HL-60/S4 (cell line): ENCODE data around the gene APMAP.

Experiments used
- in situ Hi-C: fragments of 300-500 bp; cut with MboI; formaldehyde crosslinking; loops from 2 replicates; pipeline ENCODE4 v1.14.3; 2022; ENCODE audit warnings: low sequenced_read_pairs

APMAP gene

GRCh38 chr20:25008388-25009217 lies 16.1 kb upstream of the APMAP start:
- in situ Hi-C loops, result loop anchor here (5.0 to 10.0 kb wide), 2 partner anchors 54 to 136 kb away; no protein-coding TSS in a partner anchor

- in situ Hi-C loops, result loop anchor here (5.0 to 10.0 kb wide), 2 partner anchors 55 to 137 kb away; no protein-coding TSS in a partner anchor
Measured at GRCh38 chr20:25007491-25008305, 15.1 kb upstream of the APMAP start.

GRCh38 chr20:25006431-25007167 lies 14.0 kb upstream of the APMAP start:
- in situ Hi-C loops, result loop anchor here (5.0 to 10.0 kb wide), 2 partner anchors 56 to 138 kb away; no protein-coding TSS in a partner anchor

- in situ Hi-C loops, result loop anchor here (5.0 to 10.0 kb wide), 2 partner anchors 57 to 139 kb away; no protein-coding TSS in a partner anchor
Measured at GRCh38 chr20:25005661-25006060, 13.1 kb upstream of the APMAP start.

- in situ Hi-C loops, result loop anchor here (5.0 to 10.0 kb wide), 2 partner anchors 57 to 140 kb away; no protein-coding TSS in a partner anchor
Measured at GRCh38 chr20:25005220-25005619, 12.7 kb upstream of the APMAP start.

GRCh38 chr20:25003002-25003401 lies 10.5 kb upstream of the APMAP start:
- in situ Hi-C loops, result loop anchor here (10.0 kb wide), 1 partner anchor 142 kb away; no protein-coding TSS in a partner anchor

- in situ Hi-C loops, result loop anchor here (10.0 kb wide), 1 partner anchor 143 kb away; no protein-coding TSS in a partner anchor
Measured at GRCh38 chr20:25001323-25001722, 8.8 kb upstream of the APMAP start.

- in situ Hi-C loops, result loop anchor here (10.0 kb wide), 1 partner anchor 144 kb away; no protein-coding TSS in a partner anchor
Measured at GRCh38 chr20:25000268-25000801, 7.8 kb upstream of the APMAP start.

- in situ Hi-C loops, result loop anchor here (10.0 kb wide), 1 partner anchor 405 kb away; the partner anchor contains the start of gene GINS1
Measured at GRCh38 chr20:24999568-24999967, 7.0 kb upstream of the APMAP start.

GRCh38 chr20:24998631-24999445 lies 6.3 kb upstream of the APMAP start:
- in situ Hi-C loops, result loop anchor here (10.0 kb wide), 1 partner anchor 406 kb away; the partner anchor contains the start of gene GINS1

GRCh38 chr20:24998121-24998520 lies 5.6 kb upstream of the APMAP start:
- in situ Hi-C loops, result loop anchor here (10.0 kb wide), 1 partner anchor 407 kb away; the partner anchor contains the start of gene GINS1

GRCh38 chr20:24996449-24997377 lies 4.2 kb upstream of the APMAP start:
- in situ Hi-C loops, result loop anchor here (10.0 kb wide), 1 partner anchor 408 kb away; the partner anchor contains the start of gene GINS1

- in situ Hi-C loops, result loop anchor here (10.0 kb wide), 1 partner anchor 409 kb away; the partner anchor contains the start of gene GINS1
Measured at GRCh38 chr20:24995741-24996448, 3.3 kb upstream of the APMAP start.

GRCh38 chr20:24994470-24995368 lies 2.2 kb upstream of the APMAP start:
- in situ Hi-C loops, result loop anchor here (10.0 kb wide), 1 partner anchor 410 kb away; the partner anchor contains the start of gene GINS1

GRCh38 chr20:24994186-24994465 lies 1.6 kb upstream of the APMAP start:
- in situ Hi-C loops, result loop anchor here (10.0 kb wide), 1 partner anchor 411 kb away; the partner anchor contains the start of gene GINS1
